DMS 273 treated with DMSO at 0.1 percent for 48 hours (cell line): Measurements from ENCODE around the gene PFDN2.

Experiments used
- DNase-seq: peaks from one replicate; lab custom pipeline; 2025; lab: John Stamatoyannopoulos, UW

The PFDN2 gene

GRCh38 chr1:161099090-161099802, 18.6 kb downstream of the PFDN2 start:
- DNase-seq: no peak

- DNase-seq: peak; percentile 68
These were observed 19.4 kb downstream of the PFDN2 start, which contains the start of gene KLHDC9 for GRCh38 chr1:161098210-161099068. Gene KLHDC9, plus strand, starts transcription at chr1:161098361. Its CDS starts 175 bp downstream, at chr1:161098536.

GRCh38 chr1:161096530-161096929, 21.3 kb downstream of the PFDN2 start:
- no peak for DNase-seq

GRCh38 chr1:161096015-161096414, 21.8 kb downstream of the PFDN2 start:
- no peak for DNase-seq

- no peak for DNase-seq
These were observed 22.6 kb downstream of the PFDN2 start for GRCh38 chr1:161095230-161095629.

GRCh38 chr1:161094481-161094880, 23.4 kb downstream of the PFDN2 start:
- no peak for DNase-seq

- DNase-seq: no peak
These were observed 25.2 kb downstream of the PFDN2 start for GRCh38 chr1:161092621-161093028.

- no peak for DNase-seq
These were observed 25.9 kb downstream of the PFDN2 start for GRCh38 chr1:161091796-161092507.

GRCh38 chr1:161091093-161091492, 26.7 kb downstream of the PFDN2 start:
- no peak for DNase-seq

- DNase-seq: no peak
These were observed 27.2 kb downstream of the PFDN2 start for GRCh38 chr1:161090617-161091016.

GRCh38 chr1:161089938-161090337, 27.9 kb downstream of the PFDN2 start:
- DNase-seq: no peak

GRCh38 chr1:161089251-161089924, 28.4 kb downstream of the PFDN2 start, which contains the start of gene NECTIN4:
Gene NECTIN4, minus strand, starts transcription at chr1:161089558. Its CDS starts 262 bp downstream, at chr1:161089296.
- no peak for DNase-seq

GRCh38 chr1:161088587-161089110, 29.2 kb downstream of the PFDN2 start:
- no peak for DNase-seq

GRCh38 chr1:161086457-161086856, 31.4 kb downstream of the PFDN2 start:
- DNase-seq: no peak

- DNase-seq: no peak
These were observed 32.7 kb downstream of the PFDN2 start for GRCh38 chr1:161085165-161085564.

GRCh38 chr1:161084597-161084988, 33.2 kb downstream of the PFDN2 start:
- no peak for DNase-seq

GRCh38 chr1:161083748-161084596, 33.9 kb downstream of the PFDN2 start:
- no peak for DNase-seq

- no peak for DNase-seq
These were observed 34.7 kb downstream of the PFDN2 start for GRCh38 chr1:161082996-161083747.

GRCh38 chr1:161082483-161082882, 35.4 kb downstream of the PFDN2 start:
- DNase-seq: no peak

- DNase-seq: no peak
These were observed 36.3 kb downstream of the PFDN2 start for GRCh38 chr1:161081519-161081918.
